Measurements from ENCODE around the gene CT45A10.
"Not testable (repeated sequence)": the region's sequence is repeated elsewhere in the genome, so short reads cannot be mapped to it uniquely, and the experiment has no call there.

DNA sequence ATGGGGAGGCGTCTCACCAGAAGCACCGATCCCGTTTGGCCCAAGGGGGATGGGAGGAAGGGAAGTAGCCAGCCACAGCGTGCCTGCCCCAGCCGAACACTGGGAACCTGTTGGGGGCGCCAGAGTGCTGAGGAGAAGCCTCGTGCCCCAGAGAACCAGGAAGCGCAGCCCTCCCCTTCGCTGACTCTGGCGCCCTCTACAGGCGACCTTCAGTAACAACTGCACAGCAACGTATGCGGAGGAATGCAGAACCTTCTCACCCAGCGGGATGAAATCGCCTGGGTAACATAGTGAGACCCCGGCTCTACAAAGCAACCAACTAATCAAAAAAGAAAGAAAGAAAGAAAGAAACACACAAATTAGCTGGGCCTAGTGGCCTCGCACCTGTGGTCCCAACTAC is 56.1 kb downstream of the CT45A10 start, which contains the start of gene CT45A7:
- not testable (repeated sequence) for TF ChIP-seq CTCF, POLR2A (IDR thresholded peaks at IDR 0.05)

Measured in testis (tissue), 2 donors.